Omental fat pad (tissue), 4 donors: Measurements from ENCODE around the gene ATF1. TPM values are rescaled to one million over a fixed set of nuclear protein-coding genes. Genes with fewer than 3 reads are reported as not detected.

Experiments used
- ATAC-seq: fragments of 150-250 bp; one replicate; pipeline ENCODE4 v1.9.1; 2016; ENCODE audit warnings: mild to moderate bottlenecking, moderate library complexity; ENCODE audit not compliant: low FRiP score
- DNase-seq: peaks from one replicate; pipeline ENCODE4 v3.0.0-alpha.2; 2019; ENCODE audit warnings: low spot score
- total RNA-seq, 4 donors: library from RNA; depleted of rRNA; stranded (reverse); fragments of >200 nt; gene quantifications; one replicate each; pipeline ENCODE4 v1.1.0, GENCODE V29; 2016
- TF ChIP-seq, protein P1 (sequence below), 3 donors: fragments of 450-650 bp; IDR thresholded peaks; one replicate each; pipeline ENCODE4 v1.5.1; 2016 to 2017; ENCODE audit warnings: antibody characterized with exemption in 3 of 3, mild to moderate bottlenecking in 3 of 3, moderate library complexity in 2 of 3

ATF1 gene
- total RNA-seq, 4 donors from 2014 or later: 17.0 to 23.3 (median 18.1) TPM

DNA sequence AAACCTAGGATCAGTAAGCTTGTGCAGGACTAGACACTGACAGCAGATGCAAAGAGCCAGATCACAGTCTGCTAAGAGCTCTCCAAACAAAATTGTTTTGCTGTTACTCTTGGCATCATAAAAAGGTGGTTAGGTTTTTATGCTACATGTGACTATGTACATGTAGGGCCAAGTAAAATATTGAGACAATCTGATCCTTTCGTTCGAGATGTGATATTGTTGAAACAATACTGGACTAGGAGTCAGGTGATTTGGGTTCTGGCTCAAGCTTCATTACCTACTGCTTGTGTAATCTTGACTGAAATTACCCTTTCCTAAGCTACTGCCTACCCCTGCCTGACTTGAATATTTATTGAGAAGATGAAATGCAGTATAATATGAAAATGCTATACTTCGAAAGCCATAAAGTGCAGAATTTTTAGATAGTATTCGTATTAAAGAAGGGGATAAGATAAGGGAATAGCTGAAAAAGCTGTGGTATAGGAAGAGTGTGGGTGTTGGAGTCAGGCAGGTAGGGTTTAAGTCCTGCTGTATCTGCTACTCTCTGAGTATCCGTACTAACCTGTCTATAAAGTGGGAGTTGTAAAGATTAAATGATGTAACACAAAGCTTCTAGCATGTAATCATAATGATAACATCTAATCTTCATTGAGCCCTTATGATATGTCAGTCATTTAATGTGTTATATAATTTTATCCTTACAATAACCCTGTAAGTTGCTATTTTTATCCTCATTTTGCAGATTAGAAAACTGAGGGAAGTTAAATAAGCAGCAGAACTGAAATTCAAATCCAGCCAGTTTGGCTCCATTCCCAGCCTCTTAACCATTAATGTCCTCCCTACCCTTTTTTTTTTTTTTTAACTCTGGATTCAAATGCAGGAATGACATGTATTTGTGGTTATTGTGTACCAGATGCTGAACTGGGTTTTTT lies 38.6 kb upstream of the ATF1 start:
- DNase-seq (no peak), ATAC-seq (no peak)
- TF ChIP-seq, protein P1, sequence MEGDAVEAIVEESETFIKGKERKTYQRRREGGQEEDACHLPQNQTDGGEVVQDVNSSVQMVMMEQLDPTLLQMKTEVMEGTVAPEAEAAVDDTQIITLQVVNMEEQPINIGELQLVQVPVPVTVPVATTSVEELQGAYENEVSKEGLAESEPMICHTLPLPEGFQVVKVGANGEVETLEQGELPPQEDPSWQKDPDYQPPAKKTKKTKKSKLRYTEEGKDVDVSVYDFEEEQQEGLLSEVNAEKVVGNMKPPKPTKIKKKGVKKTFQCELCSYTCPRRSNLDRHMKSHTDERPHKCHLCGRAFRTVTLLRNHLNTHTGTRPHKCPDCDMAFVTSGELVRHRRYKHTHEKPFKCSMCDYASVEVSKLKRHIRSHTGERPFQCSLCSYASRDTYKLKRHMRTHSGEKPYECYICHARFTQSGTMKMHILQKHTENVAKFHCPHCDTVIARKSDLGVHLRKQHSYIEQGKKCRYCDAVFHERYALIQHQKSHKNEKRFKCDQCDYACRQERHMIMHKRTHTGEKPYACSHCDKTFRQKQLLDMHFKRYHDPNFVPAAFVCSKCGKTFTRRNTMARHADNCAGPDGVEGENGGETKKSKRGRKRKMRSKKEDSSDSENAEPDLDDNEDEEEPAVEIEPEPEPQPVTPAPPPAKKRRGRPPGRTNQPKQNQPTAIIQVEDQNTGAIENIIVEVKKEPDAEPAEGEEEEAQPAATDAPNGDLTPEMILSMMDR (IDR thresholded peaks at IDR 0.05): no peak

DNA sequence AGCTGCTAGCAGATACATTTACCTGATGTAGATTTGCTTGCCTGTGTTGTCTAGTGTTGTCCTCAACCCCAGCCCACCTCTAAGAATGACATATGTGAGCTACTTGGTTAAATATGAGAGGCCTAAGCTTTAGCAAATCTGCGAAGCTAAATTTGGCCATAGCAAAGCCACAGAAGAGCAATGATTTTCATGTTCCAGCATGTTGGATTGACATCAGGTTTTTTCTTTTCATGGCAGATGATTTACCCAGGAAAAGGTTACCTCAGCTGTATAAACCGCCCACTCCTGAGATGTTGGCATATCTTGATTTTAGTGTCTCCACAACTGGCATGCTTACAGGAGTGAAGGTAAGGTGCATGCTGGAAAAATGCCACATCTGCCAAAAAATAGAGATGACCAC lies 36.4 kb upstream of the ATF1 start:
- TF ChIP-seq, protein P1 (IDR thresholded peaks at IDR 0.05): no peak
- ATAC-seq (no peak), DNase-seq (no peak)

GRCh38 chr12:50728417-50728816 lies 35.5 kb upstream of the ATF1 start:
- TF ChIP-seq, protein P1 (IDR thresholded peaks at IDR 0.05): no peak
- DNase-seq (no peak), ATAC-seq (no peak)

DNA sequence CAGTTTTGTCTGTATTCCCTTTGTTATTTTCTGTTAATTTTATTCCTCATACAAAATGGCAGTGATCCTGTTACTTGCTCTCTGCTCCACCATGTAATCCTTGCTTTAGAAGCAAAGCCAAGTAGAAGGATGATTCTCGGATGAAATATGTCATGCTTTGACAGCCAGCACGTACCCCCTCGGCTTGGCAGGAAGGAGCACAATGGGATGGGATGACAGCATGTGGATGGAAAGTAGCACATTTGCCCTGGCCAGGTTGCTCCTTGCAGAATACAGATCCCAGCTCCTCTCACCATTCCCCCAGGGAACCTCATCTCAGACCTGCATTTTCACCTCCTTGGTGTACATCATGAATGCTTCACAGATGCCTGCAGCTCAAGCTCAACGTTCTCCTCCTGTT lies 35.1 kb upstream of the ATF1 start:
- TF ChIP-seq, protein P1 (IDR thresholded peaks at IDR 0.05): no peak
- ATAC-seq (no peak), DNase-seq (no peak)

- DNase-seq (no peak), ATAC-seq (no peak)
- TF ChIP-seq, protein P1 (IDR thresholded peaks at IDR 0.05): no peak
These were observed 31.3 kb upstream of the ATF1 start for GRCh38 chr12:50732591-50732990.

GRCh38 chr12:50733706-50734105 lies 30.2 kb upstream of the ATF1 start:
- TF ChIP-seq, protein P1 (IDR thresholded peaks at IDR 0.05): no peak
- ATAC-seq (no peak), DNase-seq (no peak)
